AG04450 (cell line): ENCODE measurements around the gene WDFY2. TPM values are rescaled to one million over a fixed set of nuclear protein-coding genes. Genes with fewer than 3 reads are reported as not detected.

Experiments used
- CTCF ChIA-PET: fragments of 300-600, 350-600 bp; formaldehyde crosslinking; extraction: SDS; loops from one replicate; lab custom pipeline; 2022; ENCODE audit warnings: antibody characterized with exemption, inconsistent platforms; lab: Charles Lee
- POLR2A ChIA-PET: fragments of 350-600 bp; formaldehyde crosslinking; extraction: SDS; loops from one replicate; lab custom pipeline; 2021; ENCODE audit warnings: antibody characterized with exemption, inconsistent platforms; lab: Yijun Ruan, JAX
- DNase-seq: peaks from one replicate; pipeline ENCODE4 v3.0.0-alpha.2; 2011; ENCODE audit warnings: low read depth, low spot score
- H3K27ac ChIP-seq: one replicate; pipeline ENCODE4 v1.5.1; 2012; ENCODE audit warnings: low read depth, low read length, control low read depth
- H3K27me3 ChIP-seq: one replicate; pipeline ENCODE4 v1.6.0; 2012; ENCODE audit warnings: low read length; ENCODE audit not compliant: control insufficient read depth, insufficient read depth
- H3K4me3 ChIP-seq: 2 replicates; pipeline ENCODE4 v1.5.1; 2011; ENCODE audit warnings: mild to moderate bottlenecking, low read depth, low read length, control low read depth
- H3K9me3 ChIP-seq: 2 replicates; pipeline ENCODE4 v1.5.1; 2012; ENCODE audit warnings: low read length; ENCODE audit not compliant: control insufficient read depth, insufficient read depth
- polyA plus RNA-seq: library from polyadenylated mRNA; depleted of rRNA; stranded (reverse); fragments of >200 nt; gene quantifications from 2 replicates; pipeline ENCODE4 v1.2.3, GENCODE V29; 2011
- TF ChIP-seq, protein P1 (sequence below): IDR thresholded peaks from 2 replicates; pipeline ENCODE4 v1.5.1; 2011; ENCODE audit warnings: low read depth, low read length, control low read depth, inconsistent platforms

WDFY2 gene
- polyA plus RNA-seq, 1 experiment: 6.3 TPM

DNA sequence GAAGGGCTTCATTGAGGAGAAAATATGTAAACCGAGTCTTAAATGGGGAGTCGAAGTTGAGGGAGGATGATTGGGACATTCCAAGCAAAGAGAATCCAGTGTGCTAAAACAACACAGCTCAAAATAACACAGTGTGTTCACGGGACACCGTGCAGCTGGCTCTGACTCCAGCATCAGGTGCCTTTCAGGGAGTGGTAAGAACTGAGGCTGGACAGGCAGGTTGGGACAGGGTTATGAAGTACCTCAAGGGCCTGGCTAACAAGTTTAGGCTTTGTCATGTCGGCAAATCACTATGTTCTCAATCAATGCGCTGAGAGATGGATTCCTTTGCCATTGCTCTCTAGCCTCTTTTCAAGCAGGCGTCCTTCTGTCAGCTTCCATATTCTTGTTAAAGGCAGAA lies 27.5 kb upstream of the WDFY2 start:
- Histone ChIP-seq H3K27me3 (no peaks in the 10 kb centered on the region), H3K4me3 (no peak overlapping the region), H3K9me3 (no peaks in the 10 kb centered on the region), H3K27ac (no peak overlapping the region)
- ChIA-PET CTCF (no interaction called here), POLR2A (no interaction called here)
- no peak for DNase-seq
- TF ChIP-seq, protein P1, sequence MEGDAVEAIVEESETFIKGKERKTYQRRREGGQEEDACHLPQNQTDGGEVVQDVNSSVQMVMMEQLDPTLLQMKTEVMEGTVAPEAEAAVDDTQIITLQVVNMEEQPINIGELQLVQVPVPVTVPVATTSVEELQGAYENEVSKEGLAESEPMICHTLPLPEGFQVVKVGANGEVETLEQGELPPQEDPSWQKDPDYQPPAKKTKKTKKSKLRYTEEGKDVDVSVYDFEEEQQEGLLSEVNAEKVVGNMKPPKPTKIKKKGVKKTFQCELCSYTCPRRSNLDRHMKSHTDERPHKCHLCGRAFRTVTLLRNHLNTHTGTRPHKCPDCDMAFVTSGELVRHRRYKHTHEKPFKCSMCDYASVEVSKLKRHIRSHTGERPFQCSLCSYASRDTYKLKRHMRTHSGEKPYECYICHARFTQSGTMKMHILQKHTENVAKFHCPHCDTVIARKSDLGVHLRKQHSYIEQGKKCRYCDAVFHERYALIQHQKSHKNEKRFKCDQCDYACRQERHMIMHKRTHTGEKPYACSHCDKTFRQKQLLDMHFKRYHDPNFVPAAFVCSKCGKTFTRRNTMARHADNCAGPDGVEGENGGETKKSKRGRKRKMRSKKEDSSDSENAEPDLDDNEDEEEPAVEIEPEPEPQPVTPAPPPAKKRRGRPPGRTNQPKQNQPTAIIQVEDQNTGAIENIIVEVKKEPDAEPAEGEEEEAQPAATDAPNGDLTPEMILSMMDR: no peak

GRCh38 chr13:51557438-51557837 lies 26.8 kb upstream of the WDFY2 start:
- no peak for DNase-seq
- TF ChIP-seq, protein P1: no peak
- Histone ChIP-seq H3K4me3 (no peak overlapping the region), H3K27me3 (no peaks in the 10 kb centered on the region), H3K27ac (peak overlapping the region; percentile 49), H3K9me3 (no peaks in the 10 kb centered on the region)
- ChIA-PET POLR2A (no interaction called here), CTCF (no interaction called here)

DNA sequence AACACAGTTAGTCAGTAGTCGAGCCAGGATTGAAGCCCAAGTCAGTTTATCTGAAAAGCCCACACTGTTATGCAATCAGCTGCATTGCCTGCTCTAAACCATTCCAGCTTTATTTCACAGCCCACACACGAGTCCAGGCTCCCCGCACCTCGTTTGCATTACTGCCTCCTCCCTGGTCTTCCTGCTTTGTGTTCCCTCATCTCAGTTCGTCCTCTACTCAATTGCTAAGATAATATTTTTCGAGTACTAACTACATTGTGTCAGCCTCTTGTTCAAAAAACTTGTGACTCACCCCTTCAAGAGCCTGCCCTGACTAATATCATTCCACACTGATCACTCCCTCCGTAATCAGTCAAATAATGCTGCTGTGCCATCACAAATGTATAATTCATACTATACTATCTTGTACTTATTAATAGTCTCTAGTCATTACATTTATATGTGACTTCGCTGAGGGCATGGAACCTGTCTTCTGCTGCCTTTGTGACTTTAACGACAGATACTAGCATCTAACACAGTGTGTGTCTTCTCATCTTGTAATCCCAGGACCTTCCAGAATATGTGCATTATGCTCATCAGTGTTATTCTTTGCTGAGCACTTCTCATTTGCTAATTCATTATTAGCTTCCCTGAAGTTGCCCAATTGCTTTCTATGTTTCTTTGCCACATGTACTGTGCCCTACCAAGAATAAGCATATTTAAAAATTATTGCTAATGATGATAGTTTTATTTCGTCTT lies 26.2 kb upstream of the WDFY2 start:
- Histone ChIP-seq H3K27me3 (no peaks in the 10 kb centered on the region), H3K4me3 (peak overlapping the region; percentile 39; the same call in 1 of the 2 replicates), H3K27ac (peak overlapping the region; percentile 49), H3K9me3 (no peaks in the 10 kb centered on the region)
- ChIA-PET POLR2A (no interaction called here), CTCF (no interaction called here)
- TF ChIP-seq, protein P1: no peak
- peak; percentile 43 for DNase-seq

DNA sequence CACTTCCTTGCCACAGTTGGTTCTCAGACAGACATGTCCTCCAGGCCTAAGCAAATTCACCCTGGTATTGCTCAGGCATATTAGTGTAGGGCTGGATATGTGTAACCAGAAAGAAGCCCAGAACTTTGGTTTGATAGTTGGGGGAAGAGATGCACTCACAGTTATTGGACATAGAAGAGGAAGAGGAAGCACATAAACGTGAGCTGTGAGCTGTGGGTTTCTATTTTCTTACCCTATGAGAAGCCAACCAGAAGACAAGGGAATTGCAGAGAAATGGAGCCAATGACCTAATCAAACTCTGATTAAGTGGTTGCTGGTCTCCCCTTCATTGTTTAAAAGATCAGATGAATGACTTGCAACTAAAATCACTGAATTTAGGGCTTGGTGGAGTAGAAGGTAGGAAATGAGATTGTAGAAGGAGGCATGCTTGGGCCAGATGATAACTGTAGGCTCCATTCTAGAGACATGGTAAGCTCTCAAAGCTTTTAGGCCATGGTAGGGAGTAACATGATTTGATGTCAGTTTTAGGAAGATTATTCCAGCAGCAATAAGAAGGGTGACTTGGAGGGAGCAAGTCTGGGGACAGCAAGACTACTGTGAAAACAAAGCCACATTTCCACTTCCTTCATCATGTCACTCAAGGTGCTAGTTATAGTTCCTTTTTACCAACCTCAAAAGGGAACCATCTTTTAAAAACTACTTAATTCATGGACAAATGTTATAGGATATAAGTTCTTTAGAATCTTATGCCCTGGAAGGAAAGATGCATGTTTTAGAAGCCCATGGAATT lies 24.1 kb upstream of the WDFY2 start:
- TF ChIP-seq, protein P1: no peak
- CTCF ChIA-PET: no interaction called here
- DNase-seq: no peak
- no peaks in the 10 kb centered on the region for H3K9me3 ChIP-seq
- H3K27ac ChIP-seq: no peak overlapping the region
- POLR2A ChIA-PET: no interaction called here
- H3K4me3 ChIP-seq: no peak overlapping the region
- no peaks in the 10 kb centered on the region for H3K27me3 ChIP-seq
